ENCODE results near the gene MMEL1.

- TF ChIP-seq POLR2A (IDR thresholded peaks at IDR 0.05), result no peak
- no peak for TF ChIP-seq CTCF (IDR thresholded peaks at IDR 0.05)
- TF ChIP-seq EP300 (IDR thresholded peaks at IDR 0.05), result no peak
- no peak for TF ChIP-seq POLR2AphosphoS5 (IDR thresholded peaks at IDR 0.05)
These were observed 88.5 kb downstream of the MMEL1 start for GRCh38 chr1:2544093-2544874.

Data from sigmoid colon (tissue), 4 donors.